Measurements from ENCODE around the gene GNAT3. TPM values are rescaled to one million over a fixed set of nuclear protein-coding genes. Genes with fewer than 3 reads are reported as not detected.

GNAT3 gene
- total and polyA plus RNA-seq, 2 donors from 2014 or later, result not detected

DNA sequence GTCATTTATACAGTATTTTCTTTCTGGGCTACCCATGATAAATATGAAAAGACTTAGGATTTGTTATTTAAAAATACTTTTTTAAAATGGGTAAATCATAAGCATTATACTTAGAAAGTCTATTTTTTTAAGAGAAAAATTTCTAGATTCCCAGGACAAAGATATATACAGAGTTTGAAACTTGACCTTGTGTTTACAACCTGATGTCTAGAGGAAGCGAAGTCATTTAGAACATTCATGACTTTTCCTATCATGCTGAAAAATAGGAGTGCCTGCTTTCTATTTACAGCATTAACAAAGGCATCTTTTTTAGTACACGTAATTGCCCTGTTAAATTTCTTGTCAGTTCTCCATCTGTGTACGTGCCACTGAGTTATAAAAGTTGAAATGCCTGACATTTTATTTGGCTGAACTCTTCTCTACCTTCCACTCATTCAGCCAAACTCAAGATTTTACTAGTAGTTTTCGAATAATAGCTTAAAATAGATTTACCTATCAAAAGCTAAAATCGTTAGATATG is 23.0 kb downstream of the GNAT3 start:
- DNase-seq, result no peak
- Histone ChIP-seq H3K27ac (ENCODE audit: low read depth in 2 of 2, low read length in 2 of 2) (no peak overlapping the region), H3K9me3 (ENCODE audit: control insufficient read depth in 2 of 3, insufficient read depth in 1 of 3, low read length in 3 of 3) (no peaks in the 10 kb centered on the region), H3K27me3 (ENCODE audit: control insufficient read depth, insufficient read depth, low read length) (no peaks in the 10 kb centered on the region), H3K36me3 (ENCODE audit: control insufficient read depth in 2 of 3, insufficient read depth in 3 of 3, low read length in 3 of 3) (no peaks in the 10 kb centered on the region), H3K9ac (ENCODE audit: low read length in 3 of 3) (no peak overlapping the region), H3K4me1 (ENCODE audit: control insufficient read depth in 2 of 3, insufficient read depth in 2 of 3, low read depth in 1 of 3, low read length in 3 of 3) (no peaks in the 10 kb centered on the region), H3K4me3 (ENCODE audit: low read length in 3 of 3) (no peak overlapping the region)
- TF ChIP-seq, protein P1, sequence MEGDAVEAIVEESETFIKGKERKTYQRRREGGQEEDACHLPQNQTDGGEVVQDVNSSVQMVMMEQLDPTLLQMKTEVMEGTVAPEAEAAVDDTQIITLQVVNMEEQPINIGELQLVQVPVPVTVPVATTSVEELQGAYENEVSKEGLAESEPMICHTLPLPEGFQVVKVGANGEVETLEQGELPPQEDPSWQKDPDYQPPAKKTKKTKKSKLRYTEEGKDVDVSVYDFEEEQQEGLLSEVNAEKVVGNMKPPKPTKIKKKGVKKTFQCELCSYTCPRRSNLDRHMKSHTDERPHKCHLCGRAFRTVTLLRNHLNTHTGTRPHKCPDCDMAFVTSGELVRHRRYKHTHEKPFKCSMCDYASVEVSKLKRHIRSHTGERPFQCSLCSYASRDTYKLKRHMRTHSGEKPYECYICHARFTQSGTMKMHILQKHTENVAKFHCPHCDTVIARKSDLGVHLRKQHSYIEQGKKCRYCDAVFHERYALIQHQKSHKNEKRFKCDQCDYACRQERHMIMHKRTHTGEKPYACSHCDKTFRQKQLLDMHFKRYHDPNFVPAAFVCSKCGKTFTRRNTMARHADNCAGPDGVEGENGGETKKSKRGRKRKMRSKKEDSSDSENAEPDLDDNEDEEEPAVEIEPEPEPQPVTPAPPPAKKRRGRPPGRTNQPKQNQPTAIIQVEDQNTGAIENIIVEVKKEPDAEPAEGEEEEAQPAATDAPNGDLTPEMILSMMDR (IDR thresholded peaks at IDR 0.05; ENCODE audit: borderline replicate concordance, extremely low read depth, insufficient read depth), result no peak
- intact Hi-C loops (cut with DNase I), result no loop called here
- no peak for FAIRE-seq

DNA sequence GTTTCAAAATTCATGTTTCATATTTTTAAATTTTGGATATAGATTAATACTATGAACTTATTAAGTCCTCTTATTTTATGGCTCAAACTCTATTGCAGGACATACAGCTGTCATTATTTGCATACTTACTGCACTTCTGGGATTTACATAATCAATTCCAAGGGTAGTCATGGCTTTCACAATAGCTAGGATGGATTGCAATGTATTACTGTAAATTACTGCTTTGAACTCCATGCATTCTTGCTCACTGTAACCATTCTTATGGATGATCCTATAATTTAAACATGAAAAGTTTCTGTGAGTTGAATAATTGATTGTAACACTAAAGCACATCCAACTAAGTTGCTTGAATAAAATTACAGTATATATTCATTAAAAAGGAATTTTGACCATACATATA is 23.5 kb downstream of the GNAT3 start:
- no peaks in the 10 kb centered on the region for H3K4me1 ChIP-seq (ENCODE audit: control insufficient read depth in 2 of 3, insufficient read depth in 2 of 3, low read depth in 1 of 3, low read length in 3 of 3)
- intact Hi-C loops (cut with DNase I), result no loop called here
- no peak overlapping the region for H3K9ac ChIP-seq (ENCODE audit: low read length in 3 of 3)
- no peaks in the 10 kb centered on the region for H3K9me3 ChIP-seq (ENCODE audit: control insufficient read depth in 2 of 3, insufficient read depth in 1 of 3, low read length in 3 of 3)
- no peaks in the 10 kb centered on the region for H3K36me3 ChIP-seq (ENCODE audit: control insufficient read depth in 2 of 3, insufficient read depth in 3 of 3, low read length in 3 of 3)
- no peak overlapping the region for H3K27ac ChIP-seq (ENCODE audit: low read depth in 2 of 2, low read length in 2 of 2)
- DNase-seq (no peak), FAIRE-seq (no peak)
- H3K27me3 ChIP-seq (ENCODE audit: control insufficient read depth, insufficient read depth, low read length), result no peaks in the 10 kb centered on the region
- no peak overlapping the region for H3K4me3 ChIP-seq (ENCODE audit: low read length in 3 of 3)
- TF ChIP-seq, protein P1 (IDR thresholded peaks at IDR 0.05; ENCODE audit: borderline replicate concordance, extremely low read depth, insufficient read depth), result no peak

DNA sequence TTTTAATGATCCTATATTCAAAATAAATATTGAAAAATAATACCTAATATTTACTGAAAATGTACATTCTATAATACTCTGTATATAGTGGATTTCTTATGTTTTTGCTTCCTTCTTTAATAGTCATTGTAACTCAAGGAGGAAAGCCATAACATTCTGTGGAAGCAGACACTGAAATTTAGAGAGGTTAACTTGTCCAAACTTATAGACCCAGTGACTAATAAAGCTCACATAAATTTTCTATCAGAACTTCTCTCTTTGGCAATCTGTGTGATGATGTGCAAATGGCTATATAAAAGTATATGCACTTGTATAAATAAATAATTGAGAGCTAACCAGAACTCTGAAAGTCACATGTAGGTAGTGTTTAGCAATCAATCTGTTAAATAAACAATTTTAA is 26.1 kb downstream of the GNAT3 start:
- no peak overlapping the region for H3K9ac ChIP-seq (ENCODE audit: low read length in 3 of 3)
- H3K4me1 ChIP-seq (ENCODE audit: control insufficient read depth in 2 of 3, insufficient read depth in 2 of 3, low read depth in 1 of 3, low read length in 3 of 3), result peaks cover 0 to 4% (median 2%) of the 10 kb centered on the region in 3 donors
- no peak overlapping the region for H3K27ac ChIP-seq (ENCODE audit: low read depth in 2 of 2, low read length in 2 of 2)
- DNase-seq (no peak), FAIRE-seq (no peak)
- no peak overlapping the region for H3K4me3 ChIP-seq (ENCODE audit: low read length in 3 of 3)
- TF ChIP-seq, protein P1 (IDR thresholded peaks at IDR 0.05; ENCODE audit: borderline replicate concordance, extremely low read depth, insufficient read depth), result no peak
- no peaks in the 10 kb centered on the region for H3K27me3 ChIP-seq (ENCODE audit: control insufficient read depth, insufficient read depth, low read length)
- H3K9me3 ChIP-seq (ENCODE audit: control insufficient read depth in 2 of 3, insufficient read depth in 1 of 3, low read length in 3 of 3), result no peaks in the 10 kb centered on the region
- no peaks in the 10 kb centered on the region for H3K36me3 ChIP-seq (ENCODE audit: control insufficient read depth in 2 of 3, insufficient read depth in 3 of 3, low read length in 3 of 3)
- intact Hi-C loops (cut with DNase I), result no loop called here

DNA sequence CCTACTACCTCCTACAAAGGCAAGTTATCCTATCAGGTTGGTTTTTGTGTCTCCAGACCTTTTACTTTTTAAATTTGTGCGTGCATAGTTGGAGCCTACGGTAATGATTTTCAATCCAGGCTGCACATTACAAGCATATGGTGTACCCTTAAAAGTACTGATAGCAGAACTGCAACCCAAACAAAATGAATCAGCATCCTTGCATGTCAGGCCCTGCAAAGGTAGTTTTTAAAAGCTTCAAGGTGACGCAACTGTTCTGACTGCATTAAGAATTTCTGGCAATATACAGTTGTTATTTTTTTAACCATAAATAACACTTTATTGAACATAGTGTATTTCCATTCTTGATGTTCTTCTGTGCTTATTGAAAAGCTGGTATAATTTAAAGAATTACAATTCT is 28.9 kb downstream of the GNAT3 start:
- TF ChIP-seq, protein P1 (IDR thresholded peaks at IDR 0.05; ENCODE audit: borderline replicate concordance, extremely low read depth, insufficient read depth), result no peak
- intact Hi-C loops (cut with DNase I), result no loop called here
- Histone ChIP-seq H3K9ac (ENCODE audit: low read length in 3 of 3) (no peak overlapping the region), H3K4me3 (ENCODE audit: low read length in 3 of 3) (no peak overlapping the region), H3K27me3 (ENCODE audit: control insufficient read depth, insufficient read depth, low read length) (no peaks in the 10 kb centered on the region), H3K9me3 (ENCODE audit: control insufficient read depth in 2 of 3, insufficient read depth in 1 of 3, low read length in 3 of 3) (no peaks in the 10 kb centered on the region), H3K36me3 (ENCODE audit: control insufficient read depth in 2 of 3, insufficient read depth in 3 of 3, low read length in 3 of 3) (no peaks in the 10 kb centered on the region), H3K4me1 (ENCODE audit: control insufficient read depth in 2 of 3, insufficient read depth in 2 of 3, low read depth in 1 of 3, low read length in 3 of 3) (peaks cover 0 to 4% (median 2%) of the 10 kb centered on the region in 3 donors), H3K27ac (ENCODE audit: low read depth in 2 of 2, low read length in 2 of 2) (no peak overlapping the region)
- FAIRE-seq, result no peak
- DNase-seq, result no peak
